AG20443 (cell line): ENCODE measurements around the gene SLC6A1.
"Not testable (repeated sequence)": the region's sequence is repeated elsewhere in the genome, so short reads cannot be mapped to it uniquely, and the experiment has no call there.

Experiments
- DNase-seq: peaks from one replicate; pipeline ENCODE4 v3.0.0; 2012; ENCODE audit warnings: low spot score, mixed read lengths

Gene SLC6A1

DNA sequence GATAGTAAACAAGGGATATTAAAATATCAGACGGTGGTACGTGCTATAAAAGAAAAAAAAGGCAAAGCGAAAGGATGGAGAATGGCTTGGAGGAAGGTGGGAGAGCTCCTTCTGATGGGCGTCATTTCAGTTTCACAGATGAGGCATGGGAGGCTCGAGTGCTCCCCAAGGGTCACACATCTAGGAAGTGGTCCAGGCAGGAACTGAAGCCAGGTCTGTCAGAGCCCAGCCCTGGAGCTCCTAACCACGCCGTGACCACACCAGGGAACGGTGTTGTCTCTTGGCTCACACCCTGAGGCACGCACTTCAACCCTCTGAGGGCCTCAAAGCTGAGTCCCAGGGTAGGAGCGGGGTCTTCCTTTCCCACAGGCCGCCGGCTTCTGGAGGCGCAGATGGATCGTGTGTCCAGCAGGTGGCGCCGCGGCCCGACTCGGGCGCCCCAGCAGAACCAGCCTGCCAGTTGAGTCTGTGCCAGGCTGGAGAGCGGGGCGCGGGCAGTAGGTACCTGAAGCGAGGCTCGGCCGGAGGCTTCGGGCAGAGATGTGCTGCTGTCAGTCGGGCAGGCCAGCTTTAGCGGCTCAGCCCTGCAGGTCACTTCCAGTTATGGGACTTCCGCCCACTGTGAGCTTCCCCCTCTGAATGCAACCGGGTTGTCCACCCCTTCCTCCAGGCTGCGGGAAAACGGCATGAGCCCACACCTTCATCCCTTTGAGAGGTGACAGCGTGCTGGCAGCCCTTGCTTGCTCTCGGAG, 68.1 kb downstream of the SLC6A1 start:
- peak; percentile 89 for DNase-seq

DNA sequence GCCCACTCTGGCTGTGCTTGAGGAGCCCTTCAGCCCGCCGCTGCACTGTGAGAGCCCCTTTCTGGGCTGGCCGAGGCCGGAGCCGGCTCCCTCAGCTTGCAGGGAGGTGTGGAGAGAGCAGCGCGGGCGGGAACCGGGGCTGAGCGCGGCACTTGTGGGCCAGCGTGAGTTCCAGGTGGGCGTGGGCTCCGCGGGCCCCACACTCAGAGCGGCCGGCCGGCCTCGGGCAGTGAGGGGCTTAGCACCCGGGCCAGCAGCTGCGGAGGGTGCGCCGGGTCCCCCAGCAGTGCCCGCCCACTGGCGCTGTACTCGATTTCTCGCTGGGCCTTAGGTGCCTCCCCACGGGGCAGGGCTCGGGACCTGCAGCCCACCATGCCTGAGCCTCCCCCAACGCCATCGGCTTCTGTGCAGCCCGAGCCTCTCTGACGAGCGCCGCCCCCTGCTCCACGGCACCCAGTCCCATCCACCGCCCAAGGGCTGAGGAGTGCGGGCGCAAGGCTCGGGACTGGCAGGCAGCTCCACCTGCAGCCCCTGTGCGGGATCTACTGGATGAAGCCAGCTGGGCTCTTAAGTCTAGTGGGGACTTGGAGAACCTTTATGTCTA, 68.8 kb downstream of the SLC6A1 start:
- DNase-seq, result not testable (repeated sequence)

DNA sequence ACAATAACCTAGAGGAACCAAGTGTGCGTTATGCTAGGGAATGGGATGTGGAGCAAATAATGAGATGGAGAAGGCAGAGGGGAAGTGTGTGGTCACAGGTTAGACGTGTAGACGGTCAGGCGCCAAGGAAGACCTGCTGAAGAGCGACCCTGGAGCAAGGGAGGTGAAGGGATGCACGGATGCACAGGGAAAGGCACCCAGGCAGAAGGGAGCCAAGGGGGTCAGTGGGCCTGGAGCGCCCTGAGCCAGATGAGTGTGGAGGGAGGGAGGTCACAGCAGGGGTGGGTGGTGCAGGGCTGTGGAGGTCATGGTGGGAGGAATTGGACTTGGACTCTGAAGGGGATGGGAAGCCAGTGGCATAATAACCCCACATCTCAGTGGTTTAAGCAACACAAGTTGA, 70.2 kb downstream of the SLC6A1 start:
- no peak for DNase-seq

DNA sequence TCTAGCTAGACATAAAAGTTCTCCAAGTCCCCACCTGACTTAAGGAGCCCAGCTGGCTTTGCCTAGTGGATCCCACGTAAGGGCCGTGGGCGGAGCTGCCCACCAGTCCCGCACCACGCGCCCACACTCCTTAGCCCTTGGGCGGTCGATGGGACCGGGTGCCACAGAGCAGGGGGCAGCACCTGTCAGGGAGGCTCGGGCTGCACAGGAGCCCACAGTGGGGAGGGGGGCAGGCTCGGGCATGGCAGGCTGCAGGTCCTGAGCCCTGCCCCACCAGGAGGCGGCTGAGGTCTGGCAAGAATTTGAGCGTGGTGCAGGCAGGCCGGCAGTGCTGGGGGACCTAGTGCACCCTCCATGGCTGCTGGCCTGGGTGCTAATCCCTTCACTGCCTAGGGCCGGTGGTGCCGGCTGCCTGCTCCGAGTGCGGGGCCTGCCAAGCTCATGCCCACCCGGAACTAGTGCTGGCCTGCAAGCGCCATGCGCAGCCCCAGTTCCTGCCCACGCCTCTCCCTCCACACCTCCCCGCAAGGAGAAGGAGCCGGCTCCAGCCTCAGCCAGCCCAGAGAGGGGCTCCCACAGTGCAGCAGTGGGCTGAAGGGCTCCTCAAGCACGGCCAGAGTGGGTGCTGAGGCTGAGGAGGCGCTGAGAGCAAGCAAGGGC, 78.7 kb downstream of the SLC6A1 start:
- no peak for DNase-seq

DNA sequence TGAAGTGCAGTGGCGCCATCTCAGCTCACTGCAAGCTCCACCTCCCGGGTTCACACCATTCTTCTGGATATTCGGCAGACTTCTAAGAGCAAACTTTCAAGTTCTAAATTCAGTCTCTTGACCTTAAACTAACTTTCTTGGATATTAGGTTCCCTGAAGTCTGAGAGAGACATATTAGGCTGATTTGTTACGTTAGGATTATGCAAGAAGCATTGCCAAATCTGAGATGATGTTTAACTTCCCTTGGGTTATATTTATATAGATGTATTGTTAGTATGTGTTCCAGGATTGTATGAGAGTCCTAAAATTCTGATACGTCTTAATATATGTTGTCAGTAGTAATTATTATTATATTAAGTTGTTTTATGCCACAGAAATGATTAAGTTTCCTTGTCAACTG, 80.1 kb downstream of the SLC6A1 start:
- DNase-seq, result no peak

DNA sequence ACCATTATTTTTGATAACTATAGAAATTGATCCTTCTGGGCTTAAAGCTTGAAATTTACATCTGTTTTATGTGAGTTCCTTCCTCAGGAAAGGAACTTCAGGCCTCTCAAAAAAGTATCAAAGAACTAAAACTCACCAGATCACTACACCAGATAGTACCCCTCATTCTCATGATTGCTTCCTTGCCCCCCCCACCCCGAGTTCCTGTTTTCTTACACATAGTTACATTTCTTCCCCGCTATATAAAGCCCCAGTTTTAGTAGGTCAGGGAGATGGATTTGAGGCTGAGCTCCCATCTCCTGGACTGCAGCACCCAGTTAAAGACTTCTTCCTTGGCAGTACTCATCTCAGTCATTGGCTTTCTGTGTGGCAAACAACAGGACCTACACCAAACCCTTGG, 81.5 kb downstream of the SLC6A1 start:
- no peak for DNase-seq

DNA sequence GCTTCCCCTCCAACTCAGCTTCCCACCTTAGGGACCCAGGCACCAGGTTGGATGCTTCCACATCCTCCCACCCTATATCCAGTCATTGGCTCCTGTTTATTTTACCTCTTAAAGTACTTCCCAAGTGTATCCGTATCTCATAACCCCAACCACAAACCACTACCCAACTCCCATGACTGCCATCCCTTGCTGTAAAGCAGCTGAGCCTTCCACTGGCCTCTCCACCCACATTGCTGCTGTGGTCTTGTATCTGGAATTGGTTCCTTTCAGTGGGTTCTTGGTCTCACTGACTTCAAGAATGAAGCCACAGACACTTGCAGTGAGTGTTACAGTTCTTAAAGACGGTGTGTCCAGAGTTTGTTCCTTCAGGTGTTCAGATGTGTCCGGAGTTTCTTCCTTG, 81.9 kb downstream of the SLC6A1 start:
- DNase-seq, result no peak

DNA sequence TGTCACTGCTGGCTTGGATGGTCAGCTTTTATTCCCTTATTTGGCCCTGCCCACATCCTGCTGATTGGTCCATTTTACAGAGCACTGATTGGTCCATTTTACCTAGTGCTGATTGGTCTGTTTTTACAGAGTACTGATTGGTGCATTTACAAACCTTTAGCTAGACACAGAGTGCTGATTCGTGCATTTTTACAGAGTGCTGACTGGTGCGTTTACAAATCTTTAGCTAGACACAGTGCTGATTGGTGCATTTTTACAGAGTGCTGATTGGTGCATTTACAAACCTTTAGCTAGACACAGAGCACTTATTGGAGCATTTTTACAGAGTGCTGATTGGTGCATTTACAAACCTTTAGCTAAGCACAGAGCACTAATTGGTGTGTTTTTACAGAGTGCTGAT, 82.6 kb downstream of the SLC6A1 start:
- not testable (repeated sequence) for DNase-seq

DNA sequence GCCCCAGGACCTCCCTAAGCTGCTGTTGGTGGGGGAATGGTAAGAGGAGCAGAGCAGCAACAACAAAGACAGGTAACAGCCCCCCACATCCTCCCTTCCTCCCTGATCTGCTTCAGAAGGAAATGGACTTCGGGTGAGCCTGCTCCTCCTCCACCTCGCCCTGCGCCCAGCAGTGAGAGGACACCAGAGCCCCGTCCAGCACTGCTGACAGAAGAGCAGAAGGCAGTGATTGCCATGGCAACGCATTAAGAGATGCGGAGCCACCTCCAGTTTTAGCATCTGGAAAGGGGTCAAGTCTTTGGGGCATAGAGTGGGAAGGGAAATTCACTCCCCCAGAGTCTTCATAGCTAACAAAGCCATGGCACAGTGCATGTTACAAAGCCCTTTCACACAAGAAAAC, 84.2 kb downstream of the SLC6A1 start:
- DNase-seq, result no peak

DNA sequence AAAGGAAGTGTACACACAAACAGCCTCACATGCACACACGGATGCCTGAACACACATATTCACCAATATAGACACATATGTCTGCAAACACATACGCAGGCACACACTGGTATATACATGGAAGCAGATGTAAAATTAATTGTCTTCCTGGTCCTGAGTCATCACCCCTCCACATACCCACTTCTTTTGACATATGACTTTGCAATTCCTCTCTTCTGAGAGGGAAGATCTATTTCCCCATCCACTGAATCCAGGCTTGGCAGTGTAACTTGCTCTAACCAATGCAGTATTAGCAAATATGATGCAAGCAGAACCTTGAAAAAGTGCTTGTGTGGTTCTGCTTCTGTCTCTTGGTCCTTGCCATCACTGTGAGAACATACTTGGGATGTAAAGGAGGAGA, 84.9 kb downstream of the SLC6A1 start:
- DNase-seq, result peak; percentile 57

DNA sequence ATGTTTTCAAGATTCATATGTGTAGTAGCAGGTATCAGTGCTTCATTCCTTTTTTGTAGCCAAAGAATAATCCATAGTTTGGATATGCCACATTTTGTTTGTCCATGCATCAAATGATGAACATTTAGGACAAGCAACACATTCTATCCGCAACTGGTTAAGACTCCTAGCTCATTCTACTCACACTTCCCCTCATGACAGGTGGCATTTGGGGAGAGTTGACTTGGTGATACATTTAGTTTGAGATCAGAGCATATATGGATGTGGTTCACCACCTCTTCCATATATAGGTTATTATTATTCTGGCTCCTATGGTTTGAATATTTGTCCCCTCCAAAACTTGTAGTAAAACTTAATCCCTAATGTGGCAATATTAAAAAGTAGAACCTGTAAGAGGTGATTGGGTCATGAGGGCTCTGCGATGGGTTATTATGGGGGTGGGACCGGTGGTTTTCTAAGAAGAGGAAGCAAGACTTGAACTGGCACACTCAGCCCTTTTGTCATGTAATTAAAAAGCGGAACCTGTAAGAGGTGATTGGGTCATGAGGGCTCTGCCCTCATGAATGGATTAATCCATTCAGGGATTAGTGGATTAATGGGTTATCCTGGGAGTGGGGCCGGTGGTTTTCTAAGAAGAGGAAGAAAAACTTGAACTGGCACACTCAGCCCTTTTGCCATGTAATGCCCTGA, 86.4 kb downstream of the SLC6A1 start:
- no peak for DNase-seq

DNA sequence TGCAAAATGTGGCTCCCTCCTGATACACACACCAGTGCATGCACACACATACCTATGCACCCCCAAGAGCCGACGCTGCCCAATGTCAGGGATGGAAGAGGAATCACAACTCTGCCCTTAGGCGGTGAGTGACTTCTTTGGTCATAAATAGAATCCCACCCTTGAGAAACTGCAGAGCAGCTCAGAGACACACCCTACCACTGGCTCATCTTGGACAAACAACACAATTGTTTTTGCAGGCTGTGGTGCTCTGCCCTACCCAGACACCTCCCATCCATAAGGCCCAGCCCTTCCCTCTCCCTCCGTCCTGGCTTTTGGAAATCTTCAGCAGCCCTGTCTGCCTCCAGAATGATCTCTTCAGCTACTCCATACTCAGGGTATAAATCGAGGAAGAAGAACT, 87.9 kb downstream of the SLC6A1 start:
- no peak for DNase-seq

DNA sequence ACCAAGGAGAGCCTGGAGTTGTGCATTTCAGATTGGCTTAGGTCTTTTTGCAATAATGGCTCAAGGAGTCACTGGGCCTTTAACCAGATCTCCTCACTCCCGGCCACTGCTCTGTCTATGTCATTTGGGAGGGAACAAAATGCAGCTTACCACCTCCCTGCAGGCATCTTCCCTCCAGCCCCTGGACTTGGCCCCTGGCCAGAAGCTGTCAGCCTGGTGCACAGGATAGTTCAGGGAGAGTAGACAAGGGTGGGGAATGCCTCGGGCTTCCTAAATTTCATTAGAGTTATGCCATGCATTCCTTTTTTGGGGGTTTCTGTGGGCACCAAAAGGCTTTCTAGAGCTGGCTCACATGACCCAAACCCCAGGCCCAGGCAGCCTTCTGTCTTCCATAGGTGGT, 91.5 kb downstream of the SLC6A1 start:
- no peak for DNase-seq

DNA sequence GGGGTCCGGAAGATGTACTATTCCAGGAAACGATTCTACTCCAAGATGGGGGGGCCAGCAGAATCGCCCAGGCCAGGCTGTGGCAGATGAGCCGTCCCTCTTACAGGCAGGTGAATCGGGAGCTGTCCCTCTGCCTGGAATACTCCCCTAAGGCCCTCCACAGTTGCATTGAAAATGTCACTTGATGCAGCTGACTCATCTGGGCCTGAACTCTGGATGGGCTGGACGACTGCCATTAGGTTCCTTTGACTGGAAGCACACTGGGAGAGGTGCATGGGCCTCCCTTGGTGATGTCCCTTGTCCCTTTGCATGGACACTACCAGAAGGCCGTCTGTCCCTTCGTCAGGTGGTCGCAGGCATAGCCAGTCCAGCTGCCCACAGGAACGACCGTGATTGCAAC, 92.1 kb downstream of the SLC6A1 start:
- no peak for DNase-seq

DNA sequence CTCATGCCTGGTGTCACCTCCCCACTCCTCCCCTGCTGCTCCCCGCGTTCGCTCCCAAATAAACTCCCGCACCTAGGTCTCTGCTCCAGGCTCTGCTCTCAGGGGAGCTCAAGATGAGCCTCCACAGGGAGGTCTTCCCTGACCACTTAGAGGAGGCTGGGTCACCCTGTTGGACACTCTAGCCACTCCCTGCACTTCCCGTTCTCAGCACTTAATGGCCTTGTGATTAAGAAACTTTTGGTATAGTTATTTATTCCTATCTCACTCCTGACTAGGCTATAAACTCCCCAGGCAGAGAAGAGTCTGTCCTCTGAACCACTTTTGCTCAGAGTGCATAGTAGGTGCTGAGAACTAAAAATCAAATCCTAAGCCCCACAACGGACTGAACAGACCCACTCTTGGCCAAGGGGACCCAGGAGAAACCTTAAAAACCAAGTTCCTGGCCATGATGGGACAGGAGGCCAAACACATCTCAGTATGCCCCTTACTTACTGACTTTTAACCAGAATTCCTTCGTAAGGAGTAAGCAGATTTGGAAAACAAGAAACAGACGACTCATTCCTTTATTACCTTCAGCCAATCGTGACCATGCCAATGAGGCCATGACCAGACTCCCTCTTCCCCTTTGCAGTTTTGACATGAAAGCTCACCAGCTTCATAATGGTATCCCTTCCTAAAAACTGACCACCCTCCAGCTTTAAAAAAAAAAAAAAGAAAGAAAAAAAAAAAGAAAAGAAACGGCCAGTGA, 92.7 kb downstream of the SLC6A1 start:
- DNase-seq, result peak; percentile 66

DNA sequence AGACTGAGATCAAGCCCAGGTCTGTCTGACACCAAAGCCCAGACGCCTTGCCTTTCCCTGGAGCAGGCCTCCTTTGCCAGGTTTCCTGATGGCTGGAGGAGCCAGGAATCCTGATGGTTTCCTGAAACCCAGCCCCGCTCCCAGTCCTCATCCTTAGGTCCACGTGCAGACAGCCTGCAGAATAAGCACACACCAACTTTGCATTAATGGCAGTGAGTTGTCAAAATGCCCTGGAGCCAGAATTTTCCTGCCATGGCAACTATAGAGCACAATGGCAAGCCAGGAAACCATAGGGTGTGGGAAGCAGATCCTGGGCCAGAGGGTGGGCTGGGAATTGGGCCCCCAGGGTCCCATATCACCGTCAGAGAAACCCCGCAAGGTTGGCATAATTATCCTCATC, 94.3 kb downstream of the SLC6A1 start:
- DNase-seq, result no peak

DNA sequence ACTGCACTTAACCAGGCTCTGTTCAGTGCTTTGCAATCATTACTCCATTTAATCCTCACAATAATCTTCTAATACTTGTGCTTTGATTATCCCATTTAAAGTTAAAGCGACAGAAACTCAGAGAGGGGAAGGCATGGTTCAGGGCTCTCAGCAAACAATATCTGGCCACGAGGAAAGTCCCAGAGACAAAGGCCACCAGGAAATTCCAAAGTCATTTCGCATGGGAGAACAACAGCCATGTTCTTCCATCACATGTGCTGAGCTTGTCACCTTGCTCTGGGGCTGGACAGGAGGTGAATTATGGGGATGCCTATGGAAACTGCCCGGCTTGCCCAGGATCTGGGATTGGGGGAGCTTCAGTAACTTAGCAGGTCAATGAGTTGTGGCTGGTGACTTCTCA, 95.5 kb downstream of the SLC6A1 start:
- DNase-seq, result no peak

DNA sequence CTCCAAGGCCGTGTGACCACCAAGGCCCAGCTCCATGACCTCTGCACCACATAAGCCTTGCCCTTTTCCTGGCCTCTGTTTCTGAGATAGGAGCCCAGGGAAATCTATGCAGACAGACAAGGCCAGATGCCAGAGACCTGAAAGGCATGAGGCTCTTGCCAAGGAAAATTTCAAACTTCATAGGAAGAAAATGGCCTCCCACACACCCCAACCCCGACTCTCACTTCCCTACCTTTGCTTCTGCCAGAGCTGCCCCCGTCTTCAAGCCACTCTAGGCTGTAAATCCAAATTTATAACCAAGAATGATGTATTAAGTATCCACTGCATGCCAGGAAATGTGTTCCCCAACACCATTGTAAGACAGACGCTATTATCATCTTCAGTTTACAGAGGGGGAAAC, 96.3 kb downstream of the SLC6A1 start:
- DNase-seq, result no peak
